Erythroblast (primary cell): ENCODE measurements around the gene POP4.

Experiments
- GATA1 ChIP-seq: IDR thresholded peaks from 2 replicates; pipeline ENCODE4 v1.6.1; 2011; ENCODE audit warnings: low read depth, mild to moderate bottlenecking, control low read depth, low read length, moderate library complexity
- POLR2A ChIP-seq: IDR thresholded peaks from 2 replicates; pipeline ENCODE4 v1.6.1; 2011; ENCODE audit warnings: mild to moderate bottlenecking, low read length

DNA sequence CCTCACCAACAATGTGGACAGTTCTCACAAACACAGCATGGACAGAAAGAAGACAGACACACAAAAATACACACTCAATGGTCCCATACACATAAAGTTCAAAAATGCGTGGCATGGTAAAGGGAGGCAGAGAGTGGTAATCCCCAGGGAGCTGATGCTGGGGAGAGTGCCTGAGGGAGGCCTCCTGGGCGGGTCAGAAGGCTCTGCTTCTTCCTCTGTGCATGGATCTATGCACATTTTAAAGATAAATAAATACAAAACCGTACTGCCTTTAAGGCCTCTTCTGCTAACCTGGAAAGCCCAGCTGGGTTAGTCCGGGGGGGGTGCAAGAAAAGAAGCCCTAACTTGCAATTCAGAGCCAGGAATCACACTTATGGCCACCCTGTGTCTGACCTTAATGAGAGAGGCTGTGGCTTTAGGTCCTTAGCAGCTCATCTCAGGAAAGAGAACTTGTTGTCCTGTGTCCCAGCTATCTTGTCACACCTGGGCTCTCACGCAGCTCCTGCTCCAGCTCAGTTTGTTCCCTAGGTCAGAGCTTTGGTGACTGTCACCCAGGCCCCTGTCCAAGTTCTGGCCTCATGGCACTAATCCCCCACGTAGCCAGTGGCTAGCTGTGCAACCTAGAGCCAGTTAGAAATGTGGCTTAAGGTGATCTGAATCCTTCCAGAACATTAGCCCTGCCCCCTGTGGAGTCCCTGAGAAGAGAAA lies 28.5 kb downstream of the POP4 start:
- TF ChIP-seq POLR2A (no peak), GATA1 (no peak)
